ENCODE results near the gene KRT83.

Gene KRT83

DNA sequence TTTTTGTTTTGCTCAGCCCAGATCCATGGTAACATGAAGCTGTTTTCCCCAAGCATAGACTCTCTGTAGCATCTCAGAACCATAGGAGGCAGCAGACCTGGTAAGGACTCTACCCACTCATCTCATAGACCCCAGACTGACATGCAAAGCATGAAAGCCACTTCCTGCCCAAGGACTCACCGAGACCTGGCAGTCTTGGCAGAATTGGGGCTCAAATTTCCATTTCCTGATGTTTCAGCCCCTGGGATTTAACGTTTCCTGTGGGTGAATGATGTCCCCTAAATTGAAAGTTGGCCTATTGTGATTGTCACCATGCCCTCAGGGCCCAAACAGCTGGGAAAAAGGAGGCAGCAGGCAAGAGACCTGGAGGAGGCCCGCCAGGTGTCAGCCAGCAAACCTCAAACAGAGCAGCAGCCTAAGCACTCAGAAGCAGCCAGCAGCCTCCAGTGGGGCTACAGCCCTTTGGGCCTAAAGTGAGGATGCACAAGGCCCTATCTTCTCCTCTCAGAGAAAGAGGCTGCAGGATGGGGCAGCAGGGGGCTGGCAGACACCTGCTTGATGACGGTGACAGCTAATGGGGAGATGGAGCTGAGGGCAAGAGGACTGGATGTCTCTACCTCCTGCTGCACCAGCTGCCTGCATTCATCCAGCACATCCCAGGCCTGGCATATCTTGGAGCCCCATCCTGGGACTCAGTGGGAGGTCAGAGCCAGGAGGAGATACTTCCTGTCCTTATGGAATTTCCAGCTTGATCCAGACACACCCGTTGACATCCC is 37.6 kb upstream of the KRT83 start:
- TF ChIP-seq CTCF (IDR thresholded peaks at IDR 0.05; ENCODE audit: low read depth, low read length), result no peak
- DNase-seq (ENCODE audit: extremely low read depth, low read depth), result no peak

- TF ChIP-seq CTCF (IDR thresholded peaks at IDR 0.05; ENCODE audit: low read depth, low read length), result no peak
These were observed 35.8 kb upstream of the KRT83 start for GRCh38 chr12:52356762-52357580.

DNA sequence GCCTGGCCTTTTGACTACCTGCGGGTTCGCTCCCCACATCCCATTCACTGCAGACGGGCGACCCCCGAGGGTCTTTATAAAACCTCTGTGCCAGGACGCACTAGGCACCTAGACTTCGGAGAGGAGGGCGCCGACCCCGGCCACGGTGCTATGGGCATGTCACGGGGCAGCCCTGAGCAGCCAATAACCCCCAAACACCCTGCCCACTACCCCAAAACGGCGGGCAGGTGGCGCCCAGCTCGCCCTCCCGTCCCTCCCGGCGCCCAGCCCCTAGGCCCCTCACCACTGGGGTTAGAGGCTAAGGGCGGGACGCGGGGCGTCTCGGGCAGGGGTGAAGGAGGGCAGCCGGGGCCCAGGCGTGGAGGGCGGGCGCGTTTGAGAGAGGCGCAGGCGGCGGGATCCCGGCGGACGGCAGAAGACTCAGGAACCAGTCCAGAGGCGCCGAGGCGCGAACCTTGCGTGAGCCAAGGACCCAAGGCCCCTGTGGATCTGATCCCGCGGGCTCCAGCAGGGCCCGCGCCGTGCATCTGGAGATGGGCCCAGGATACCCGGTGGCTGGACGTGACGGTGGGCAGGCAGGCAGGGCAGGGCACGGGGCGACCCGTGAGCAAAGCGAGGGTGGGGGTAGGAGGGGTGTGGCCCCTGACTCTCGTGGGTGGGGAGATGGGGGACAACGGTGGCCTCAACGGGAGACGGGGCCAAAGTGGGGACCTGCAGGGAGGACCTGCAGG is 35.0 kb upstream of the KRT83 start:
- no peak for TF ChIP-seq CTCF (IDR thresholded peaks at IDR 0.05; ENCODE audit: low read depth, low read length)
- DNase-seq (ENCODE audit: extremely low read depth, low read depth), result no peak

More at GRCh38 chr12:52356762-52357580, 35.8 kb upstream of the KRT83 start:
- DNase-seq (ENCODE audit: extremely low read depth, low read depth), result no peak

- DNase-seq (ENCODE audit: extremely low read depth, low read depth), result no peak
- TF ChIP-seq CTCF (IDR thresholded peaks at IDR 0.05; ENCODE audit: low read depth, low read length), result no peak
These were observed 34.0 kb upstream of the KRT83 start for GRCh38 chr12:52355176-52355575.

- no peak for TF ChIP-seq CTCF (IDR thresholded peaks at IDR 0.05; ENCODE audit: low read depth, low read length)
- no peak for DNase-seq (ENCODE audit: extremely low read depth, low read depth)
These were observed 33.0 kb upstream of the KRT83 start for GRCh38 chr12:52354200-52354599.

GRCh38 chr12:52353766-52354165 is 32.6 kb upstream of the KRT83 start:
- no peak for TF ChIP-seq CTCF (IDR thresholded peaks at IDR 0.05; ENCODE audit: low read depth, low read length)
- no peak for DNase-seq (ENCODE audit: extremely low read depth, low read depth)

Data from AG09319 (cell line).